Hematopoietic multipotent progenitor cell treated with erythropoietin and hydrocortisone succinate and interleukin-3 and kit ligand, for 15 days (in vitro differentiated cells): ENCODE results near the gene VAV3.

Experiments
- DNase-seq: peaks from one replicate; pipeline ENCODE4 v3.0.0-alpha.2; 2015; ENCODE audit warnings: low spot score

Gene VAV3

GRCh38 chr1:107972391-107973180 lies 7.6 kb upstream of the VAV3 start:
- DNase-seq = no peak

GRCh38 chr1:107966550-107966949 lies 1.6 kb upstream of the VAV3 start:
- DNase-seq = no peak

GRCh38 chr1:107964336-107965109 lies 457 bp downstream of the VAV3 start:
- DNase-seq = no peak

- peak; percentile 9 for DNase-seq
These were observed 1.2 kb downstream of the VAV3 start for GRCh38 chr1:107963601-107964335.

GRCh38 chr1:107963008-107963407 lies 2.0 kb downstream of the VAV3 start:
- DNase-seq = no peak

- no peak for DNase-seq
These were observed 10.1 kb downstream of the VAV3 start for GRCh38 chr1:107954719-107955415.

- DNase-seq = no peak
These were observed 10.9 kb downstream of the VAV3 start for GRCh38 chr1:107954126-107954525.

- DNase-seq = no peak
These were observed 11.4 kb downstream of the VAV3 start for GRCh38 chr1:107953556-107953955.

- DNase-seq = no peak
These were observed 12.0 kb downstream of the VAV3 start for GRCh38 chr1:107952989-107953388.

- DNase-seq = peak; percentile 12
These were observed 14.5 kb downstream of the VAV3 start for GRCh38 chr1:107950464-107950863.

GRCh38 chr1:107949467-107950253 lies 15.3 kb downstream of the VAV3 start:
- DNase-seq = no peak

GRCh38 chr1:107946794-107947193 lies 18.2 kb downstream of the VAV3 start:
- no peak for DNase-seq

- no peak for DNase-seq
These were observed 21.3 kb downstream of the VAV3 start for GRCh38 chr1:107943694-107944093.

- DNase-seq = no peak
These were observed 22.2 kb downstream of the VAV3 start for GRCh38 chr1:107942814-107943213.

- no peak for DNase-seq
These were observed 23.4 kb downstream of the VAV3 start for GRCh38 chr1:107941531-107941930.

- DNase-seq = no peak
These were observed 23.9 kb downstream of the VAV3 start for GRCh38 chr1:107941123-107941522.

GRCh38 chr1:107940701-107941100 lies 24.3 kb downstream of the VAV3 start:
- DNase-seq = no peak

GRCh38 chr1:107940017-107940577 lies 24.9 kb downstream of the VAV3 start:
- no peak for DNase-seq

GRCh38 chr1:107939256-107939655 lies 25.7 kb downstream of the VAV3 start:
- DNase-seq = no peak

GRCh38 chr1:107936498-107937481 lies 28.2 kb downstream of the VAV3 start:
- DNase-seq = no peak
